Ectodermal cell (in vitro differentiated cells): ENCODE measurements around the gene TCF7L2.

Experiments
- H3K27ac ChIP-seq: 2 replicates; pipeline ENCODE4 v1.7.0; 2013; ENCODE audit warnings: mild to moderate bottlenecking, low read depth, low read length; ENCODE audit not compliant: insufficient read depth, poor library complexity, severe bottlenecking
- H3K27me3 ChIP-seq: 2 replicates; pipeline ENCODE4 v1.7.0; 2013; ENCODE audit warnings: mild to moderate bottlenecking, low read length; ENCODE audit not compliant: insufficient read depth, control insufficient read depth, poor library complexity, severe bottlenecking
- H3K36me3 ChIP-seq: one replicate; pipeline ENCODE4 v1.7.0; 2013; ENCODE audit warnings: low read length; ENCODE audit not compliant: control insufficient read depth, insufficient read depth
- H3K4me1 ChIP-seq: one replicate; pipeline ENCODE4 v1.7.0; 2013; ENCODE audit warnings: low read length; ENCODE audit not compliant: control insufficient read depth, insufficient read depth
- H3K4me3 ChIP-seq: 2 replicates; pipeline ENCODE4 v1.7.0; 2013; ENCODE audit warnings: low read depth, low read length, control low read depth; ENCODE audit not compliant: insufficient read depth
- H3K9me3 ChIP-seq: 2 replicates; pipeline ENCODE4 v1.7.0; 2013; ENCODE audit warnings: mild to moderate bottlenecking, low read length, moderate library complexity; ENCODE audit not compliant: control insufficient read depth
- WGBS, 2 experiments: methylation state at CpG; one replicate each; pipeline ENCODE4 v1.1.7; 2013; ENCODE audit warnings: missing lambda C conversion rate in 2 of 2; 5-methylcytosine and 5-hydroxymethylcytosine counted together

Gene TCF7L2

GRCh38 chr10:112980937-112981336 lies 30.9 kb downstream of the TCF7L2 start:
- H3K36me3 ChIP-seq, result no peaks in the 10 kb centered on the region
- WGBS, 2 experiments, result 90% methylated on average over 2 of the region's 2 CpGs

GRCh38 chr10:112981553-112981952 lies 31.5 kb downstream of the TCF7L2 start:
- WGBS, 2 experiments, result 94% methylated on average over 7 of the region's 7 CpGs
- Histone ChIP-seq H3K9me3 (no peaks in the 10 kb centered on the region), H3K4me3 (no peak overlapping the region), H3K36me3 (no peaks in the 10 kb centered on the region), H3K27me3 (no peaks in the 10 kb centered on the region), H3K27ac (no peak overlapping the region), H3K4me1 (peaks cover 21% of the 10 kb centered on the region)

More at GRCh38 chr10:112980937-112981336, 30.9 kb downstream of the TCF7L2 start:
- Histone ChIP-seq H3K4me3 (no peak overlapping the region), H3K27me3 (no peaks in the 10 kb centered on the region), H3K4me1 (peaks cover 15% of the 10 kb centered on the region), H3K9me3 (no peaks in the 10 kb centered on the region), H3K27ac (no peak overlapping the region)

DNA sequence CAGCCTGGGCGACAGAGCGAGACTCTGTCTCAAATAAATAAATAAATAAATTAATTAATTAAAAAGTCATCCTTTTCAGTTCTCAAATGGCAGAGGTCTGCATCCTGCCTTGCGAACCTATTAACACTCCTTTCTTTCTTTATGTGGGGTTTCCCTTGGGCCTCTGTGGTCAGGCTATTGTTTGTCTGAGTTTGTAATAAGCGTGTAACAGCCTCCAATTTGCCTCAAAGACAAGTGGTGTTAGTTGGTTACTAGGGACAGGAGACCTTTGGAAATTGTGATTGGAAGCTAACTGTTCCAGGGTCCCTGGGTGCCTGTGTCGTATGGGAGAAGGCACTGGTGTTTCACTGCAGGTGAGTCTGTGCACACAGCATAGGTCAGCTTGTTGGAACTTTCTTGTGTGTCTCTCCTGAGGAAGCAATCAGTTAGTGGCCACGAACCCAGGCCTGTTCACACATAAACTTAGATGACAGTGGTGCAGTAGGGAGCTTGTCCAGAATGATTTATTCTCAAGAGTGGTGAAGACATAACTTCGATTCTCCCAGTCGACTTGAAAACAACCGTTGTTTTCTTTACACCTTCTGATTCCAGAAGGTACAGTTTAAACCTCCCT lies 33.5 kb downstream of the TCF7L2 start:
- peaks cover 21% of the 10 kb centered on the region for H3K4me1 ChIP-seq
- no peak overlapping the region for H3K4me3 ChIP-seq
- no peaks in the 10 kb centered on the region for H3K9me3 ChIP-seq
- H3K27ac ChIP-seq, result no peak overlapping the region
- H3K27me3 ChIP-seq, result no peaks in the 10 kb centered on the region
- H3K36me3 ChIP-seq, result no peaks in the 10 kb centered on the region
- WGBS, 2 experiments, result 82 to 83% methylated on average over 7 to 8 of the region's 9 CpGs

GRCh38 chr10:112984756-112985155 lies 34.7 kb downstream of the TCF7L2 start:
- H3K4me3 ChIP-seq, result no peak overlapping the region
- H3K27ac ChIP-seq, result no peak overlapping the region
- 94% methylated on average over 8 of the region's 8 CpGs for WGBS, 2 experiments
- no peaks in the 10 kb centered on the region for H3K36me3 ChIP-seq
- no peaks in the 10 kb centered on the region for H3K27me3 ChIP-seq
- H3K9me3 ChIP-seq, result no peaks in the 10 kb centered on the region
- H3K4me1 ChIP-seq, result peaks cover 21% of the 10 kb centered on the region

- Histone ChIP-seq H3K4me3 (no peak overlapping the region), H3K36me3 (no peaks in the 10 kb centered on the region), H3K27ac (no peak overlapping the region), H3K27me3 (no peaks in the 10 kb centered on the region), H3K4me1 (peaks cover 21% of the 10 kb centered on the region), H3K9me3 (no peaks in the 10 kb centered on the region)
- 88 to 92% methylated on average over 5 to 7 of the region's 7 CpGs for WGBS, 2 experiments
Measured at GRCh38 chr10:112985690-112986543, 35.9 kb downstream of the TCF7L2 start.

DNA sequence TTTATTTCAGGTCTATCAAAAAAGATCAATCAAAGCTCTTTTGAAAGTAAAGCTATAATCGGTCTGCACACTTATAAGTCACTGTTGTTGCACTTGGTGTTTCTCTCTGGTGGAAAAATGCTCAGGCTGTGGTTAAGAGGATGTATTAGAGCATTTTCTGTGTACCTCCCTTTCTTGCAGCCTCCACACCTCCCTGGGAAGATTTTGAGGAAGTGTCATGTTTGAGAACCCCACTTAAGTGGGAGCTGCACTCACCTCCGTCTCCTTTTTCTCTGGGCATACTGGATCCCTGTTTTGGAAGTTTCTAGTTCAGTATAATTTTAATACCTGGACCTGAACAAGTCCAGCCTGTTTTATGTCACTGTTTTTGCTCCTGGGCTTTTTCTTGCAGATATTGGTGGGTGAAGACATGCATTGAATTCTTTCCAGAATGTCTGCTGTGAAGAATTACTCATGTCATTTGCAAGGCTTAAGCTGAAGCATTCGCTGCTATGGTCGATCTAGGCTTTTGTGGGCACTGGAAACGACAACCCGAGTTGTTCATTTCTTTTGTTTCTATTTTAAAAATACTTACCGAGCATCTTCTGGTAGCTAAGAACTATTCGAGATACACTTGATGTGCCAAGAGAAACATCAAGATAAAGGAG lies 36.6 kb downstream of the TCF7L2 start:
- no peaks in the 10 kb centered on the region for H3K27me3 ChIP-seq
- WGBS, 2 experiments, result 89% methylated on average over 8 of the region's 8 CpGs
- H3K36me3 ChIP-seq, result no peaks in the 10 kb centered on the region
- H3K9me3 ChIP-seq, result no peaks in the 10 kb centered on the region
- H3K27ac ChIP-seq, result no peak overlapping the region
- peaks cover 22% of the 10 kb centered on the region for H3K4me1 ChIP-seq
- H3K4me3 ChIP-seq, result no peak overlapping the region

DNA sequence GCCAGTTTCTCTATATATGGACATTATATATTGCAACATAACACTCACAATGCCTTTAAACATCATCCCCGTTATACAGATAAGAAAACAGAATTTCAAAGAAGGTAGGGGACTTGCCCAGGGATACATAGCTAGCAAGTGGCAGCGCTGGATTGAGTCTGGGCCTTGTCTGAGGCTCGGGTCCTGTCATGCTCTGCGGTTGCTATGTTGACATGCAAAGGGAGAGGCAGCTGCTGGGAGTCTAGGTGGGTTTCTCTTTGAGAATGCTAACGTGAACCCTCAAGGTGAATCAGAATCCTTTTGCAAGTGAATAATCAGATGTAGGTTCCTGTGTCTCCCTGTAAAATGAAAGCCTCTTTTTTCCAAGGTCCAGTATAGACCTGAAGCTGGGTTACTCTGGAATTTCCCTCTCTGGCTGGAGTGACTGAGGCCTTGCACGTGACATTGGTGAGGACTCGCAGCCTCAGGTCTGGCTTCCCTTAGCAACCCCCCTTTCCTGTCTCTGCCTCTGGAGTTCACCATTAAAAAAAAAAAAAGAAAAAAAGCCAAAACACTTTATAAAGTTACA lies 38.9 kb downstream of the TCF7L2 start:
- 73 to 76% methylated on average over 7 of the region's 7 CpGs for WGBS, 2 experiments
- Histone ChIP-seq H3K27ac (no peak overlapping the region), H3K4me3 (no peak overlapping the region), H3K36me3 (no peaks in the 10 kb centered on the region), H3K9me3 (no peaks in the 10 kb centered on the region), H3K4me1 (peaks cover 24% of the 10 kb centered on the region), H3K27me3 (no peaks in the 10 kb centered on the region)

DNA sequence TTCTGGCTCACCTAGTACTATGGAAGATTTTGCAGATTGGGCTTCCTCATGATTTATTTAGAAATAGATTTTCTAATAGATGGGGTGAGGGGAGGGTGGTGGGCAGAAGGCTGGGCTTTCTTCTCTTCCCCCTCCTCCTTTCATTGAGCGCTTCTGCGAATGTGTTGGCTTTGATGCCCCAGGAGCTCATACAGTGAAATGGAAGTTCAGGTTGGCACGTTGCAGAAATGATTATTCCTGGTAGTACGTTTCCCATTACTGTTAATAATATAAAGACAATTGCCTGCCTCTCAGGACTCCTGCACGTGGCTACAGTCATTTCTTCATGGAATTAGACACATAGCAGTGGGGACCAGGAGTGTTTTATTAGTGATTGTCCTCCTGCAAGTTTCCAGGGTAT lies 39.8 kb downstream of the TCF7L2 start:
- Histone ChIP-seq H3K36me3 (no peaks in the 10 kb centered on the region), H3K27ac (no peak overlapping the region), H3K27me3 (no peaks in the 10 kb centered on the region), H3K4me1 (peaks cover 17% of the 10 kb centered on the region), H3K9me3 (no peaks in the 10 kb centered on the region), H3K4me3 (no peak overlapping the region)
- 94% methylated on average over 5 of the region's 5 CpGs for WGBS, 2 experiments

- Histone ChIP-seq H3K27ac (no peak overlapping the region), H3K9me3 (no peaks in the 10 kb centered on the region), H3K4me1 (peaks cover 14% of the 10 kb centered on the region), H3K36me3 (no peaks in the 10 kb centered on the region), H3K4me3 (no peak overlapping the region), H3K27me3 (no peaks in the 10 kb centered on the region)
- WGBS, 2 experiments, result 84 to 88% methylated on average over 7 to 8 of the region's 8 CpGs
Measured at GRCh38 chr10:112990271-112990670, 40.2 kb downstream of the TCF7L2 start.
